Activated CD8-positive, alpha-beta memory T cell treated with anti-CD3 and anti-CD28 coated beads for 36 hours (primary cell): ENCODE data around the gene SLIT1. TPM values are rescaled to one million over a fixed set of nuclear protein-coding genes. Genes with fewer than 3 reads are reported as not detected.

Experiments used
- CTCF ChIA-PET: fragments of 350-600 bp; sonication (Branson Sonifier 250); formaldehyde crosslinking; loops from one replicate; lab custom pipeline; 2021; ENCODE audit warnings: antibody characterized with exemption; lab: Charles Lee
- POLR2A ChIA-PET: fragments of 350-600 bp; sonication (Branson Sonifier 250); formaldehyde crosslinking; loops from one replicate; lab custom pipeline; 2021; ENCODE audit warnings: antibody characterized with exemption; lab: Charles Lee
- total RNA-seq, 2 experiments: library from RNA; stranded (reverse); gene quantifications; one replicate each; pipeline ENCODE4 v1.2.3, GENCODE V29; 2021

SLIT1 gene
- total RNA-seq, 2 experiments from 2014 or later: 0.17 to 0.19 TPM

DNA sequence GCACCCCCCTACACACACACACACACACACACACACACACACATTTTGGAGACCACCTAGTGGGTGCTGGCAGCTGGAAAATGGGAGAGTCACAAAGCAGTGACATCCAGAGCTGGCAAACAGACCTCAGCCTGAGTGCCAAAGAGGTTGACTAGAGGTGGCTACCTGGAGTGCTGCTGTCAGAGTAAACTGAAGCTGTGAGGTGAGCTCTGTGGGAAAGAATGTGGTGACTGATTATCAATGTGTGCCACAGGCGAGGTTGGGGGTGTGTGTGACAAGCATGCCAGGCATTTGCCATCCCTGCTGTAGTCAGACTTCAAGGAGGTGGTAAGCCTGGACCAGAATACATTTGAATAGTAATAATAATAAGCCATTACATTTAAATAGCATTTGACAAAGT, 120.6 kb downstream of the SLIT1 start:
- ChIA-PET POLR2A (no interaction called here), CTCF (interaction anchor here (1.4 kb wide), 1 partner anchor 8 kb away, joined by 3 read pairs; no protein-coding TSS in a partner anchor)

DNA sequence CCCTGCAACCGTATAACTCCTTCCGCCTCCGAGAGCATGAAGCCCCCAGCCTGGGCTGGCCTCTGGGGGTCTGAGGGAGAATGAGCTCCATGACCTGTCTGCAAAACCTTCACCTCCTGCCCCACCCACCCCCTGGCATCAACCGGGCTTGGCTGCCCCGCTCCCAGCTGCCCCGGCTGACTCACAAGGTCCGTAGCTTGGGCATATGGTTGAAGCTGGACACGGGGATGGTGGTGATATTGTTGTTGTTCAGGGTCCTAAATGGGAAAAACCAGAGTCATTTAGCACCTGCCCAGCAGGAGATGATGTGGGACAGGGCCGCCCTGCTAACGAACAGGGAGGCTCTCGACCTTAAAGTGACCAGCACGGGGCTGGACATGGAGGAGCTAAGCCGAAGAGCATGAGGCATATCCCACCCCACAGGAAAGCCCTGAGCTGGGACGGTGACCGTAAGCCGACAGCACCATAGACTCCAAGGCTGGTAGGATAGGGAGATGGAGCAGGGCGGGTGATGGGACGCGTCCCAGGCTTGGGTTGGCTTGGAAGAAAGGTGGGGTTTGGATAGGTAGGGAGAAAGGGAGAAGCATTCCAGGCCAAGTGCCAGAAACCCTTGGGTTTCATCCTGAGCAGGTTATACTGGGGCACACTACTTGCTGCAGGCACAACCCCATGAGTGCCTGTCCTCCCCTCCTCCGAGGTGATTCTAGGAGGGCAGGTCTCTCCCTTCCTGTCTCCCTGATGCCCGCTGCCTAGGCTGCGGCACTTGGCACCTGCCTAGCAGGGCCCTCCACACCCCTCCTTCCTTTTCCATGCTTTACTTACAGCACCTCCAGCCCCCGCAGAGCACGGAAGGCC, 121.5 kb downstream of the SLIT1 start:
- POLR2A ChIA-PET: no interaction called here
- CTCF ChIA-PET: interaction anchor here (1.4 kb wide), 1 partner anchor 9 kb away, joined by 3 read pairs; no protein-coding TSS in a partner anchor

DNA sequence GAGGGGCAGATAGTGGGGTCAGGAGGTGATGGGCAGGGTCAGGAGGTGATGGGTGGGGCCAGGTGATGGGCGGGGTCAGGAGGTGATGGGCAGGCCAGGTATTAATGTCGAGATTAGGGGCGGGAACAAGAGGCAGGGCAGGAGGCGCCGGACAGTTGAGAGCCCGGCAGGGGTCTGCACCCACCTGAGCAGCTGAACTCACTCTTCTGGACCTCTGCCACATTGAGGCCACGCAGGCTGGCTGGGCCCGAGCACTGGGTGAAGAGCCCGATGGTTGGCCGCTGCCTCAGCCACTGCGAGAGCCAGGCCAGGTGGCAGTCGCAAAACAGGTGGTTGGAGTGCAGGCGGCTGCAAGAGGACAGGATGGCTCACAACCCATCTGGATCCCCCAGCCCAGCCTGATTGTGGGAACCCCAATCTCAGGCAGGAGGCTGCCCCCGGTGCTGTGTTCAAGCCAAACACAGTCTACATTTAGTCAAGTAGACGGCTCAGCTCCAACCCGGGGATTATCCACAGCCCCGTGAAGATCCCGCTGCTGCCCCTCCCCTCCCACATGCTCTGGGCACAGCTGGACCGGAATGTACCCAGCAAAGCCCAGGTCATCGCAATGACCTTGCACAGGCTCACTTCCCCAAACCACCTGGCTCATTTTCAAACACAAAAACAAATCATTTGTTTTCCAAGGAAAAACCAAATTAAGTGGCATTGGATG, 122.3 kb downstream of the SLIT1 start:
- ChIA-PET CTCF (interaction anchor here (1.4 kb wide), 1 partner anchor 10 kb away, joined by 3 read pairs; no protein-coding TSS in a partner anchor), POLR2A (no interaction called here)

DNA sequence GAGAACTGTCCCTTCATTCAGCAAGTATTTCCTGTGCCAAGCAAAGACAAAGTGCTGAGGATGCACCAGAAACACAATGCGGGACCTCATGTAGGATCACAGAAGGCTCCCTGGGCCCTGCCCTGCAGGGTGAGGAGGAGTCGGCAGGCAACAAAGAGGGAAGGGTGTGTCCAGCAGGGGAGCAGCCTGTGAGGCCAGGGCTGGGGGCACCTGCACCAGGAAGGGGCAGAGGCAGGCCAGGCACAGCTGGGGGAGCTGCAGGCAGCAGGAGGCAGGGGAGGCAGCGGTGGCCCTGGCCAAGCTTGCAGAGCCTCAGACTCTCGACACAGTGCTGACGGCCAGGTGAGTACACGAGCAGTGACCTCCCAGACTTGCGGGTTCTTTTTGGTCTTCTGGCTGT, 123.3 kb downstream of the SLIT1 start:
- POLR2A ChIA-PET: no interaction called here
- CTCF ChIA-PET: no interaction called here

DNA sequence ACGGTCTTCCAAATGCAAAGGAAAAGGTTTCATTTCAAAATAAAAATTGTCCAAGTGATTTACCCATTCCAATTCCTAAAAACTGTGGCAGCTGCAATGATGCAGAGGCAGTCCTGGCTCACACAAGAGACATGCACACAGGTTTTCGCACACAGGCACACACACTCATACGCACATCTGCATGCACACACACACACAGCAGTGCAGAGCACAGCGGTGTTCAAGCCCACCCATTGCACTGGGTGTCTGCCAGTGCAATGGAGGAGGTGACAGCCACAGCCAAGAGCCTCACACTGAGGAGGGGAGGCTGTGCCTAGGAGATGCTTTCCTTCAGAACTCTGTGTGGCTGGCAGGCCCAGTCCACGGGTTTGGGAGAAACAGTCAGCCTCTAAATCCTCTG, 123.7 kb downstream of the SLIT1 start:
- CTCF ChIA-PET: no interaction called here
- POLR2A ChIA-PET: no interaction called here

DNA sequence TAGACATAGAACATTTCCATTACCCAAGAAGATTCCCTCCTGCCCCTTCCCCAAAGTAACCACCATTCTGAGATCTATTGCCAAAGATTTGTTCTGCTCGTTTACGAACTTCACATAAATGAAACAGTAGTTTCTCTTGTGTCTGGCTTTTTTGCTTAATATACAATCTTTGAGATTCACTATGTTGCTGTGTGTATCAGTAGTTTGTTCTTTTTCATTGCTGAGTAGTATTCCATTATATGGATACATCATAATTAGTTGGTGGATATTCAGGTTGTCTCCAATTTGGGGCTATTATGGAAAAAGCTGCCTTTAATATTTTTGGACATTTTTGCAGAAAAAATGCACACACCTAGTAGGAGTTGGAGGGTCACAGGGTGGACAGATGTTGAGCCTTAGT, 124.3 kb downstream of the SLIT1 start:
- ChIA-PET POLR2A (no interaction called here), CTCF (interaction anchor here (1.9 kb wide), 1 partner anchor 12 kb away, joined by 4 read pairs; no protein-coding TSS in a partner anchor)

DNA sequence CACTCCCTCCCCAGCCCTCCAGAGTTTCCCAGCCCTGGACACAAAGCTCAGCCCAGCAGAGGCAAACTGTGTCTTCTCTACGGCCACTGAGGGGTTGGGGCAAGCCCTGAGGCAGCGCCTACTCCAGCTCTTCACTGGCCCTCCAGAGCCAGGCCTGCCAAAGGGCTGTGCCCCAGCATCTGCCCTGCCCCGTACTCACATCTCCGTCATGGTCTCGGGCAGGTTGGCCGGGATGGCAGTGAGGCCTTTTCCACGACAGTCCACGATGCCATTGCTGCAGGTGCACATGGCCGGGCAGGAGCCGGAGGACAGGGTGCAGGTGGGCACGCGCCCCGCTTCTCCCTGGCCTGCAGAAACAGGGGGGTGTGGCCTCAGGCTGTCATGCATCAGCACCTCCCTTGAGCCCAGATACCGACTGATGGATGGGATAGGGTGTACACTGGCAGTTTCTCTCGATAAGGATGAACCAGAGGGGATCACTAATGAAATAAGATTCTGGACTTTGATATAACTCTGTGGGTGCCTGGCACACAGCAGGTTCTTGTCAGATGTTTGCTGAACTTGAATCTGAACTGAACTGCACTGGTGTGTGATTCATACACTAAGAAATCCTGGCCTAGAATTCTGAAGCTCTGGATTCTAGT, 125.2 kb downstream of the SLIT1 start:
- POLR2A ChIA-PET: no interaction called here
- CTCF ChIA-PET: interaction anchor here (1.9 kb wide), 1 partner anchor 13 kb away, joined by 4 read pairs; no protein-coding TSS in a partner anchor

DNA sequence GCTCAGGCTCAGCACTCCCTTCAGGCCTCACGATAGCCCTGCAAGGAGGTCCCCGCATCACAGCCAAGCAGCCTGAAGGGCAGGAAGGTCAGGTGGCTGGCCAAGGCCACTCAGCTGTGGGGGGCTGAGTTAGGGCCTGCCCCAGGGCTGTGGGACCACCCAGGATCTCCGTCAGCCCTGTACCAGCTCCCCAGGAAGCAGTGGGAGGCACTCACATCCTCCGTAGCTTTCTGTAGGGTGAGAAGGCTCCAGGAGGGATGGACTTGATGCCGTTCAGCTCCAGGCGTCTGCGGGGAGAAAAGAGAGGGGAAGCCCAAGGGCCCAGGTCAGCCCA, 125.9 kb downstream of the SLIT1 start:
- CTCF ChIA-PET: interaction anchor here (1.9 kb wide), 1 partner anchor 13 kb away, joined by 4 read pairs; no protein-coding TSS in a partner anchor

DNA sequence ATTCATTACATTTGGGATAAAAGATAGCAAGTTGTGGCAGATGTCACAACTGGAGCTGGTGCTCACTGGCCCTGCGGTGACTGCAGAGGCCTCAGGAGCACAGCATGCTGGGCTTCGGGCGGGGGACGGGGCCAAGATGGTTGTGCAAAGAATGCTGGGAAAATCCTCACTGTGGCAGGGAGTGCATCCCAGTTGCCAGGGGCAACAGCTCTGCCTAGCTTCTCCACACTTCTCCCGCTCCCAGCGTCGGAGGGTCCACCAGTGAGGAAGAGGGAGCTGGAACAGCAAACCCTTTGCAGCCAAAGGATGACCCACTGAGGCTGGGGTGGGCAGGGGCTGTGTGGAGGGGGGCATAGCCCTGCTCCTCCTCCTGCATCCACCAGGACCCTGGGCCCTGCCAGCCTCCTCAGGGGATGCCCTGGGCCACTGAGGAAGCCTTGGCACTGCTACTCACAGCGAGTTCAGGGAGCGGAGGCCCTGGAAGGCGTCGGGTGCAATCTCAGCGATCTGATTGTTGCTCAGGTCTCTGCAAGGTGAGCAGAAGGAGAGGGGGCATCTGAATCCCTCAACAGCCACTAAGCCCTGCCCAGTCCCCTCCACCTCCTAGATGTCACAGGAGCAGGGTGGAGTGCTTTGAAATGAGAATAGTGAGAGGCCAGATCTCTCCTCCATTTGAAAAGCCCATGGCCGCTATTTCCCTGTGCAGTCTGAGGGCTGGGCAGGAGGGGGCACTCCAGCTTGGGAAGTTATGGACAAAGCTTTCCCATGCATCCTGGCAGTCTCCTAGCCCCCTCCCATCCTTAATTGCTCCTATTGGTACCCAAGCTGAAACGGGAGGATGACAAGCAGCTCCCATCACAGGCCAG, 126.5 kb downstream of the SLIT1 start:
- POLR2A ChIA-PET: no interaction called here
- CTCF ChIA-PET: interaction anchor here (1.9 kb wide), 1 partner anchor 14 kb away, joined by 4 read pairs; no protein-coding TSS in a partner anchor

More for the DNA sequence above, 125.9 kb downstream of the SLIT1 start:
- POLR2A ChIA-PET: no interaction called here

DNA sequence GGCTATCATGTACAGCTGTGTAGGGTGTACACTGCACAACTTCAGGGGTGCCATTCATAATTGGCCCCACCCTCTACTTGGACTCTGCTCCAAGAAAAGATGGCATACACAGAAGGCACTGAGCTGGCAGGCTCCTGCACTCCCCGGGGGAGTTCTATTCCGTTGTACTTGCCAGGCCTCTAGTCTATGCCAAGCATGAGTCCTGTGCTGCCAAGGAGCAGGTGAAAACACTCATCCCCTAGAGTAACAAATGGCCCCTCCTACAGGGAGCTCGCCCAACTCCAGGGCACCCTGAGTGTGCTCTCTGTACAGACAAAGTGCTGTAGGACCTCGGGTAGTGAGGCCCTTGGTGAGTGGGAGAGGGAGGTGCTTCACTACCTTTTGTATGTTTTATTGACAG, 127.2 kb downstream of the SLIT1 start:
- POLR2A ChIA-PET: no interaction called here

DNA sequence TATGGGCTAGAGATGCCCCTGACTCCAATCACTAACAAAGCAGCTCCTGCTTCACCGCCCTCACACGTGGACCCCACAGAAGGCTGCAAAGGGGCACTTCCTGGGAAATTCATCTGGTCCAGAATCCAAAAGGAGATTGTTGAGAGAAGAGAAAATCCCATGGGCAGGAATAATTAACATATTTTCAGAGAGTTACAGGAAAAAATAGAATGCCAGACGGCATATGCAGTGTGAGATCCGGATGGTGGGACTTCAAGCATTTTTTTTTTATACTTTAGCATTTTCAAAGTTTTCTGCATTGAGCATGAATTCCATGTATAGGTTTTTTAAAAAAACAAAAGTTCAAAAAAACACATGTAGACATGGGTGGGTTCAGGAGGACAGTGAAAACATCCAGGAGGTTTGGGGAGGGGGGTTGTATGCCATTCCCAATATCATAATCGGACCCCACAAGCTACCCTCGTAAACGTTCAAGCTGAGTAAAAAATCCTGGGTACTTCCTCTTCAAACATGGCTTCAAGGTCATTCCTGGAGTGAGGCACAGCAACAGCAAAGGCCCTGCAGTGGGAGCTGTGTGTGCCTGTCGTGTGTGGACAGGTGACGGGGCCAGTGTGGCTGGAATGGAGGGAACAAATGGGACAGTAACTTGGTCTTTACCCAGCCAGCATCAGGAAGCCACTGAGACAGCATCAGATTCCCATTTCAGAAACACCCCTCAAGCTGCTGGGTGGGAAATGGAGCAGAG, 128.1 kb downstream of the SLIT1 start:
- CTCF ChIA-PET: interaction anchor here (1.8 kb wide), 1 partner anchor 32 kb away, joined by 4 read pairs; no protein-coding TSS in a partner anchor
- POLR2A ChIA-PET: no interaction called here

More for the DNA sequence above, 127.2 kb downstream of the SLIT1 start:
- CTCF ChIA-PET: interaction anchor here (0.6 kb wide), 1 partner anchor 476 kb away, joined by 4 read pairs; no protein-coding TSS in a partner anchor

DNA sequence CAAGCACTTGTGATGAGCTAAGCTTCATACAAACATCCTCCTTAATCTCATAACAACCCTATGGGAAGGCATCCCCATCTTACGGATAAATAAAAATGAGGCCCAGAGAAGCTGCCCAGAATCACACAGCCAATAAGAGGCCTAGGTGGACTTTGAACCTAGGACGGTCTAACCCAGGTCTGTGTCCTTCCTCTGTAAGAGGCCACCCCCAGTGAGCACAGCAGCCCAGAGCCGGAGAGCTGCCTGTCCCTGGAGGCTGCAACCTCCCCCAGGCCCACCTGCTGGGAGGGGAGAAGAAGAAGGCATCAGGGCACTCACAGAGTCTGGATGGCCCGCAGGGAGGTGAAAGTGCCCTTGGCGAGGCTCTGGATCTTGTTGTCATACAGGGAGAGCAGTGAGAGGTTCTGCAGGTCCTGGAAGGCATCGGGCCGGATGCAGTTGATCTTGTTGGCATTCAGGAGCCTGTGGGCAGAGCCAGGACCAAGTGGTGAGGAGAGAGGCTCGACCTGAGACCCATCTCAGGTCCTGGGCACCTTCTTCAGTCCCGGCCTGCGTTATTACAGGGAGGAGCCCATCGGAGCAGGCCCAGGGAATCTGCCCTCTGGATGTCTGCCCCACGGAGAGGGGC, 129.6 kb downstream of the SLIT1 start:
- POLR2A ChIA-PET: no interaction called here
- CTCF ChIA-PET: interaction anchor here (1.8 to 2.0 kb wide), 2 partner anchors 17 to 31 kb away, joined by 4 to 7 read pairs; no protein-coding TSS in a partner anchor

DNA sequence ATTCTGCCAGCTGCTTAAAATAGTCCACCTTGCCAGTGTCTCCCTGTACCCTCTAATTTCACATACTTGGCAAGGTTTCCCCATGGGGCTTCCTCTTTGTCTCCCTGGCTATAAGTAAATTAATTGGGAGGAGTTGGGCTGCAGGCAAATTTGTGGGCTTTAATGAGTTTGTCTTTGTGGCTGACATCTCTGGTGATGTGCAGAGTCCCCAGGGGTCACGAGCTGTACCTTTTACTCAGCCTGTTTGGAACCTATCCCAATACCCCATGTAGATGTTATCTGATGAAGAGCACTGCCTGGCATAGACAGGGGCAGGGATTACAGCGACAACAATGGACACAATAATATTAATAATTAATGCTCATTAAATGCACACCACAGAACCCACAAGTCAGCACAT, 132.5 kb downstream of the SLIT1 start:
- ChIA-PET CTCF (interaction anchor here (0.9 kb wide), 1 partner anchor 20 kb away, joined by 3 read pairs; no protein-coding TSS in a partner anchor), POLR2A (no interaction called here)

DNA sequence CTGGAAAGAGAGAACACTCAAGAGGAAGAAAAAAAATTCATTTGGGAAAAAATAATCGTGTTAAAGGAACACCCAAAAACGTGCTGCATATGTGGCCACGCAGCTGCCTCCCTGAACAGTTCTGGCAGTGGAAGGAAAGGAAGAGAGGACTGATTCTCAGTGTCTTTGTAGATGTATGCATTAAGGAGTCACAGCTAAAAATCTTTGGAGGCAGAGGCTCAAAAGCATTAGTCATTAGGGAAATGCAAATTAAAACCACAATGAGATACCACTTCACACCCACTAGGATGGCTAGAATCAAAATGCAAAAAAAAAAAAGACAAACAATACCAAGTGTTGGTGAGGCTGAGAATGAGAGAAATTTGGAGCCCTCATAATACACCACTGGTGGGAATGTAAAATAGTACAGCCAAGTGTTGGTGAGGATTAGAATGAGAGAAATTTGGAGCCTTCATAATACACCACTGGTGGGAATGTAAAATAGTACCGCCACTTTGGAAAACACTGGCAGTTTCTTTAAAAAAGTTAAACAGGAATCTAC, 134.7 kb downstream of the SLIT1 start:
- CTCF ChIA-PET: interaction anchor here (1.4 to 1.8 kb wide), 2 partner anchors 14 to 26 kb away, joined by 3 to 4 read pairs; no protein-coding TSS in a partner anchor

DNA sequence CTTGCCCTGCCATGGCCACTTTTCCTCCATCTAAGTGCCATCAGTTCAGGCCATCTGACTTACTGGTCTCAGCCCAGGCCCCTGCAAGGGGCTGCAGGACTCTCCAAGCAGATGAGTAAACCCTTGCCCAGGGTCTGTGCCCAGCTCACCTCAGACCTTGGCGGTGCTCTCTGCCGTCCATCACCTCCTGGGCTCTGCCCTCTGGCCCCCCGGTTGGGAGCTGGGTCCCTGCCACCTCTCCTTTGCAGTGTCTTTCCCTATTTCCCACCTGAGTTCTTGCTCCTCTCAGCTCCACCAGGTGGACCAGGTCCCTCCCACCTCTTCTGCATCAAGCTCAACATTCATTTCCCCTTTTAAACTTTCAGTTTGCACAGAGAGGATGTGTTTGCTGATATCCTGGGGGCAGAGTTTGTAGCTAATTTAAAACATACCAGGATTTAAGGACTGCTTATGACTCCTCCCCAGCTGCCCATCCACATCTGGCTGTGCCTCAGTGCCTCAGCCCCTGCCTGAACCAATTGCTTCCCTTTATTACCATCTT, 135.5 kb downstream of the SLIT1 start:
- ChIA-PET POLR2A (no interaction called here), CTCF (interaction anchor here (0.6 to 1.8 kb wide), 3 partner anchors 13 to 48 kb away, joined by 3 to 4 read pairs (median 3); no protein-coding TSS in a partner anchor)

More for the DNA sequence above, 134.7 kb downstream of the SLIT1 start:
- POLR2A ChIA-PET: no interaction called here

DNA sequence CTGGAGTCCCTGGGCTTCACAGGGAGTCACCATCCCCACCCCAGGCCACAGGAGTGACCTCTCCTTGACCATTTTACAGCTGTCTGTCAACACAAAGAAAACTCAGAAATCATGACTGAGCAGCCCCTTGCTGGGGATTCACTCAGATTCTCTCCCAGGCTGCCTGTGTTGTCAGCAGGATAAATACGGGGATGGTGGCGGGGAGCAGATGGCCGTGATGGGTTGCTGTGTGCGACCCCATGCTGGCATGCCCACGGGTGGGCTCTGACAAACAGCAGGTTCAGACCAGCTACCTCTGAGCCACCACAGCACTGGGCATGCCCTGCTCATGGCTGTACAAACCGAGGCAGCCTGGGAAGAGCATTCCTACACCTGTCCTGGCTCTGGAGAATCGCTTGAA, 136.1 kb downstream of the SLIT1 start:
- POLR2A ChIA-PET: no interaction called here
- CTCF ChIA-PET: interaction anchor here (0.6 to 1.8 kb wide), 3 partner anchors 12 to 49 kb away, joined by 3 to 4 read pairs (median 3); no protein-coding TSS in a partner anchor
